Fibroblast of lung (primary cell): Measurements from ENCODE around the gene AP1S3.

Source experiments
- EZH2 ChIP-seq: IDR thresholded peaks from 2 replicates; pipeline ENCODE4 v1.5.1; 2012; ENCODE audit warnings: low read length, control low read depth, mild to moderate bottlenecking; ENCODE audit errors: missing control alignments
- TF ChIP-seq, protein P1 (sequence below), 2 donors: IDR thresholded peaks in 1 of 2; conservative IDR thresholded peaks in 1 of 2; 1 replicate in 1 of 2; 2 replicates in 1 of 2; pipeline ENCODE4 v1.5.1; 2011 to 2012; ENCODE audit warnings: low read length in 2 of 2, control low read depth in 1 of 2, inconsistent platforms in 1 of 2, low read depth in 1 of 2, mild to moderate bottlenecking in 1 of 2

DNA sequence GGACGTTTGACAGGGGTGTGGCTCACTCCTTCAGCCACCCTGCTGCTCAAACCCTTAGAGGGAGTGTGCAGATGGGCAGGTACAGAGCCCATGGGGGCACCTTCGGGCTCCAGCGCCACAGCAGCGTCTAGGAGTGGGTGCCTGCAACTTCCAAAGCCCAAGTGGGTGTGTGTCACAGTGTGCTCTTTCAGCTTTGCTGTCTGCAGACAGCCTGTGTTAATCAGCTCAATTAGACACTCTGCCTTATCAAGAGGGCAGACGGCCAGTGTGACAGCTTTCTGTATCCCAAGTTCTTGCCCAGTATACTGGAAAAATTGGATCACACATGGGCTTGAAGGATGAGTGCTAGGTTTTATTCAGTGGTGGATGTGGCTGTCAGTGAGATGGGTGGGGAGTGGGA lies 96.7 kb downstream of the AP1S3 start:
- TF ChIP-seq, protein P1, sequence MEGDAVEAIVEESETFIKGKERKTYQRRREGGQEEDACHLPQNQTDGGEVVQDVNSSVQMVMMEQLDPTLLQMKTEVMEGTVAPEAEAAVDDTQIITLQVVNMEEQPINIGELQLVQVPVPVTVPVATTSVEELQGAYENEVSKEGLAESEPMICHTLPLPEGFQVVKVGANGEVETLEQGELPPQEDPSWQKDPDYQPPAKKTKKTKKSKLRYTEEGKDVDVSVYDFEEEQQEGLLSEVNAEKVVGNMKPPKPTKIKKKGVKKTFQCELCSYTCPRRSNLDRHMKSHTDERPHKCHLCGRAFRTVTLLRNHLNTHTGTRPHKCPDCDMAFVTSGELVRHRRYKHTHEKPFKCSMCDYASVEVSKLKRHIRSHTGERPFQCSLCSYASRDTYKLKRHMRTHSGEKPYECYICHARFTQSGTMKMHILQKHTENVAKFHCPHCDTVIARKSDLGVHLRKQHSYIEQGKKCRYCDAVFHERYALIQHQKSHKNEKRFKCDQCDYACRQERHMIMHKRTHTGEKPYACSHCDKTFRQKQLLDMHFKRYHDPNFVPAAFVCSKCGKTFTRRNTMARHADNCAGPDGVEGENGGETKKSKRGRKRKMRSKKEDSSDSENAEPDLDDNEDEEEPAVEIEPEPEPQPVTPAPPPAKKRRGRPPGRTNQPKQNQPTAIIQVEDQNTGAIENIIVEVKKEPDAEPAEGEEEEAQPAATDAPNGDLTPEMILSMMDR (conservative IDR thresholded peaks at IDR 0.05 in 1 of 2, IDR thresholded peaks at IDR 0.05 in 1 of 2; ENCODE audit: low read depth in 1 of 2, low read length in 2 of 2), result no peak
- TF ChIP-seq EZH2, result no peak
